IPS-NIHi7 (cell line): ENCODE data around the gene TCF4.

Experiments used
- DNase-seq: peaks from one replicate; pipeline ENCODE4 v3.0.0; 2012; ENCODE audit warnings: mixed read lengths; ENCODE audit errors: extremely low spot score

TCF4 gene

DNA sequence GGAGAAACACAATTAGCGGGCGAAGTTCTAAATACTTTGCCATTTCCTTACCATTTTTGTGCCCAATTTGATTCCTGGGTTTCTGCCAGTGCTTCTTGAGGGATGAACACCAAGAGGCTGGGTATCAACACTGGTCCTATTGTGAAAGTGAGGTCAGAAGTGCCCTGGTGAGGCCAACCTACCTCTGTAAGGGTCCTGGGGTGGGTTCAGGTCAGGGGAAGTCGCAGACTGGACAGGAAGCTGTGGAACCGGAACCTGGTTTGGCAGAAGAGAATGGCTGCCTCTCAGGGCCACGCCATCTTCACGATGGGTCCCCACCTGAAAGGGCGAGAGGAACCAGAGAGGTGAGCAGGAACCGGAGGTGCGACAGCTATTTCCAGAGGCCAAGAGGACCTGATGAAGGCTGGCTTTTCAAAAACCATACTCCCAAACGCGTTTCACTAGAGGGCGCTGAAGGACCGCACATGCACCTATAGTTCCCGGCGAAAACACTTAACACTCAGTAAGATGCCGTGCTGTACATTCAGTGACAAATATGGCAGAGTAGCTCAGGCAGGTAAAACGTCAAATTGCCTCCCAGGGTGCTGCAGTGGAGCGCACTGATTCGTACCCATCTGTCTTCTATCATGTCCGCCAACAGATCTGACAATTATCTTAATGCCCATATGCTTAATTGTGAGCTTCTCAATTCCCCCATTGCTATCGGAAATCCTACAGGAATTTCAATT lies 353.5 kb downstream of the TCF4 start:
- peak; percentile 77 for DNase-seq

DNA sequence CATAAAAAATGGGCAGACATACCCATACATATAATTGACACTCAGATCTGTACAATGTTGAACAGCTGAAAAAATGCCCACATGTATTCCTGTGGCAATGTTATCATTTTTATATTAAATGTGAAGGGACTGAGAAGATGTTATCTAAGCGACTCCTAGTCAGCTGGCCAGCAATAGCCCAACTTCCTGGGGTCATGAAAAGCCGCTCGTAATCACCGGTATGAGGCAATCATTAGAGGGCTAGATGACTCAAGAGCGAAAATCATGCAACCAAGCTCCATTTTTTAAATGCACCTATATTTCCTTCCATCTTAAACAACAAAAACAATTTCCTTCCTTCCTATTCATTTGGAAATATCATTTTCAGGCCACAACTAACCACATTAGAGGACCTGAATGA lies 354.1 kb downstream of the TCF4 start:
- no peak for DNase-seq

DNA sequence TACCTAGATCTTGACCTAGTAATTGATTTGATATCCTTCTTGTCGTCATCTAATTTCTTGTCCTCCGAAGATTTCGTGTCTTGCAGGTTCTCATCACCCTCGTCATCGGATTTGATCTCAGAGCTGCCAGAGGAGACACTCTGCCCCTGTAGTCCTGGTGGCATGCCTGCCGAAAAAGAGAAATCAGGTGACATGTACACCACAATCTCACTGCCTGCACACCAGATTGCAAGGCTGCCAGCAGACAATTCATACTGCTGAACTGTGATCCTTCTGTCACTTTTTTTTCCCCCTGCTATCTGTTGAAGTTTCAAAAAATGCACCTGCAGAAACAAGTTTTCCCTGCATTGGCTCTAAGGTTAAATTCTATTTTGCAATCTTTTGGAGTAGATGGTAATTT lies 355.5 kb downstream of the TCF4 start:
- DNase-seq: no peak

DNA sequence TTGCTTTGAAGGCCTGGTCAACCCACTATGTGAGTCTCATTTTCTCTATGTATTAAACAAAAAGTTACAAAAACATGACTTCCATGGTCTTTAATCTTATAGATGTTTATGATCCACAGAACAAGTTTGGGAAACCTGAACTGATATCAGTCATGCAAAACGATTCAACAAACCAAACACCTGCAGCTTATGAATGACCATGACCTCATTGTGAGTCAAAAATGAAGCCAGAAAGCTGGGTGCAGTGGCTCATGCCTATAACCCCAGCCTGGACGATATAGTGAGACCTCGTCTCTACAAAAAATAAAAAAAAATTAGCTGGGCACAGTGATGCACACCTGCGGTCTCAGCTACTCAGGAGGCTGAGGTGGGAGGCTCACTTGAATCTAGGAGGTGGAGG lies 358.3 kb downstream of the TCF4 start:
- DNase-seq: no peak

DNA sequence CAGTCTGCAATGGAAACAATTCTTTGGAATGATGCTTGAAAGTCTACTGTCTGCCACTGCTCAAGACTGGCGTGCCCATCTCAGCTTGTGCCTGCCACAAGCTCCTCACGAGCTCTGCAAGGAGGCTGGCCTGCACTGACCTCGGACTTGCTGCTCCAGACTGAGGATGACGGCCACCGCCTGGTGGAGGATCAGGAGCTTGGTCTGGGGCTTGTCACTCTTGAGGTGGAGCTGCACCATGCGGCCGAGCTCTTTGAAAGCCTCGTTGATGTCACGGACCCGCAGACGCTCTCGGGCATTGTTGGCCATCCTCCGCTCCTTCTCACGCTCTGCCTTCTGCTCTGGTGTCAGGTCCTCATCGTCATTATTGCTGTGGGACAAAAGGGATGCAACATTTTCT lies 359.3 kb downstream of the TCF4 start:
- no peak for DNase-seq

DNA sequence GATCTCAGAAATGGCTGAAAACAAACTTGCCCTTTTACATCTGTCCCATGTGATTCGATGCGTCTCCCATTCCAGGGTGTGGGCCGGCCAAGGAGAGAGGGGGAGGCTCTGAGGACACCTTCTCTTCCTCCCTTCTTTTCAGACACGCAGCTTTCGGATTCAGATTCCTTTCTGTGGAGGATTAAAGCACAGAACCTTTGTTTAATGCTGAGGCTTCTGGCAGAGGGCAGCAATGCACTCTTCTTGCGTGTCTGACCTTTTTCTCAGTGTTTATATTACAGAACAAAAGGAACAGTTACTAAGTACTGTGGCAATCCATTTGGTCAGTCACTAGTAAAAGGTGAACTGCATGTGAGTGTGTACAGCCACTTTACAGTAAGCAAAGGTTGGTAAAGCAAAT lies 359.8 kb downstream of the TCF4 start:
- DNase-seq: no peak

DNA sequence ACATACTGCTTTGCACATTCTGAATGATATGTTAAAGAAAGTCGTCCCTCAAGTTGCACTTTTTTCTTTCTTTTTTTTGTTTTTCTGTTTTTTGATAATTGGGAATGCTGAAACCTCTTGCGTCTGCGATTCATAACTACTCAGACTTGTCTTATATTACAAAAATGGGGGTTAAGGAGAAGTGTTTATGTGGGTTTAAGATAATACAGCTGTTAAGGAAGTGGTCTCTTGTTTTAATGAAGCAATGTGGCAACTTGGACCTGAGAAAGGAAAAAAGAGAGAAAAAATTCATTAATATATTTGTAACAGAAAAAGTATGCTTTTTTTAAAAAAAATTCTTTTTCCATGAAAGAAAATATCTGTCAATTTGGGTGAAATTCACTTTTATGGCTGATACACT lies 360.2 kb downstream of the TCF4 start:
- DNase-seq: no peak

DNA sequence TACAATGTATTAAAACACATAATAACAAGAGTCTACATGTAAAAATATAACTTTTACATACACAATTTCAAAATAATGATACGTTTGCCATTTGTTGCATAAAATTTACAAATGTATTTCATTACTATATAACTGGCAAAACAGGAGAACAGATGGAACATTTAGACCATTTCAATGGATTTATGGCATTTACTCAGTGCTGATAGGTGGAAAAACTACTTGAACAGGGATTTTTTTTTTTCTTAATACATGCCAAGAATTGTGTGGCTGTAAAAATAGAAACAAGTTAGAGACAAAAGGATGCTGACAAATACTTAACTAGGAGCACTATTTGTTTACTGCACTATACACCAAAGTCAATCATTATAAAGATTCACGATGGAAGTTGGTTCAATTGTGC lies 361.9 kb downstream of the TCF4 start:
- no peak for DNase-seq

DNA sequence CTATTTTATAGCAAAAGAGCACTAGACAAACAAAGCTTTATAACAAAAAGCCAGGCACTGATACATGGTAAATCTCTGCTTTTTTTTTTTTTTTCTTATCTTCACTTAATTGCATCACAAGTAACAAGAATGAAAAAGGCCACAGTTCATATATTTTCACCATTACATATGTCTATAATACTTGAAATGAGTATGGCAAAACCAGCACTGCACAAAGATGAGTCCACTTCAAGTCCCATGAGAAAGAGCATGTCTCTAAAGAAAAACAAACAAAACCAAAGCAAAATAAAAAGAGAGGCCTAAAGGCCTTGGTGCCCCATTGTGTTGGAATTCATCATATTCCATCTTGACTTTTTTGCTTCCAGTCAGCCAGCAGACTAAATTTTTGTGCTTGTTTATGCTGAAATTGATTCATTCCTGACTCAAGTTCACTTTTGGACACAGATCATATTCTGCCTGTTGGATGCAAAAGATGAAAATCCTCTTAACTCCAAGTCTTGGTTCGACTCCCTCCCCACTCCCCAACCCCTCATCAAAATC lies 363.8 kb downstream of the TCF4 start:
- no peak for DNase-seq

DNA sequence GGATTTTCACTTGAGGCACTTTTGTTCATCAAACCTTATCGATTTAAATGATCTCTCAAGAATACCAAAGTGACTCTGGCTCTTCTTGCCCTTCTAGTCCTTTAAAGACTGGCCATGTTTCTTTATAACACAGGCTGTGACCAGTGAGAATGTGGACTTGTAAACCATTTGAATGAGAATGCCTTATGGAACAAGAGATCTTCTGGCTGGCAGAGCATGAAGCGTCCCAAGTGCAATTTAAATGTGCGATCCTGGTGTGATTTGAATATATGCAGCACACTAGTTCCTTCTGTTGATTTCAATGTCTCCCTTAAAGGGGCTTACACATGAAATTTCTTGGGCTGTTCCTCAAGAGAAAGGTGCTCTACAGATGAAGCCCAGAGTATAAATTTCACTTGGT lies 366.4 kb downstream of the TCF4 start:
- DNase-seq: no peak

DNA sequence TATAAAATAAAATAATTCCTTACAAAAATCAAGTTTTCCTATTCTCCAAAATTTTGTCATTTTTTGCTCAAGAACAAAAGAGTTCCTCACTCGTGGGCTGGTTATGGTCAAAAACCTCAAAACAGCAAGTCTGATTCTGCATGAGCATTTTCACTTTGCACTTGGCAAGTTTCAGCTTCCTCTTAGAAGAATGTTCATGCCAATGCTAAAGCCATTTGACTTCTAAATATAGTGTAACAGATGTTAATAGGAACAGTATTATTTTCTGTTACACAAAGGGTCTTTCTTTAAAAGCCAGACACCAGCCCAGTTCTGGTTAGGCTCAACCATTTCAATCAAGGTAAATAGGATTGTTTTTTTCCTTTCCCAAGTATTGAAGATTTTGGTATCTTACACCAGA lies 367.5 kb downstream of the TCF4 start:
- DNase-seq: no peak

DNA sequence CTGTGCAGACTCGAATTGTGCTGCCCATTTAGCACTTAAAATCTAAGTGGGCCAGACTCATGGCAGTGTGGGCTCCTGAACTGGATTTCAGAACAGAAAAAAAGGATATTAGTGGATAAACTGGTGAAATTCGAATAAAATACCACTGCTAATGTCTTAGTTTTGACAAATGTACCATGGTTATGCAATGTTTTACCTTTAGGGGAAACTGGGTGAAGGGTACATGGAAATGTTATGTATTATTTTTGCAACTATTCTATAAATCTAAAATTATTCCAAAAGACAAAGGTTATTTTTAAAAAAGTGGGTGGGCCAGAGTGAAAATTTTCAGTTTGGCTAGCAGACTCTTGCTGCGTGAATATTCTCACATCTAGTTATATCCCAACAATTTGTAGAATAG lies 368.2 kb downstream of the TCF4 start:
- no peak for DNase-seq

DNA sequence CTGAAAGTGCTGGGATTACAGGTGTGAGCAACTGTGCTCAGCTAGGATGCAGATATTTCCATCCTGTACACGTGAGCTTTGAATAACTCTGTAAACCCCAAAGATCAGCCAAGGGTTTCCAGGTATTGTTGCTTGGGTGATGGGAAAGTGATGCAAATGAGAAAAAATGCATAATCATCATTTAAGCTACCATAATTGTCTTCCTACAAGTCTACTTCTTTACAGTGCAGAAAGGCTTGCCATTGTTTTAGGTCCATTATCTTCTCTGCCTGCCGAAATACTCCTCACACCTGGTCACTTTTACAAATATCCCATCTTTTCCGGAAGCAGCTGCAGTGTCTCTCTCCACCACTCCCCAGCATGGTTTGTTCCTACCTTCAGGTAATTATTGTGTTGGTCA lies 368.9 kb downstream of the TCF4 start:
- no peak for DNase-seq

DNA sequence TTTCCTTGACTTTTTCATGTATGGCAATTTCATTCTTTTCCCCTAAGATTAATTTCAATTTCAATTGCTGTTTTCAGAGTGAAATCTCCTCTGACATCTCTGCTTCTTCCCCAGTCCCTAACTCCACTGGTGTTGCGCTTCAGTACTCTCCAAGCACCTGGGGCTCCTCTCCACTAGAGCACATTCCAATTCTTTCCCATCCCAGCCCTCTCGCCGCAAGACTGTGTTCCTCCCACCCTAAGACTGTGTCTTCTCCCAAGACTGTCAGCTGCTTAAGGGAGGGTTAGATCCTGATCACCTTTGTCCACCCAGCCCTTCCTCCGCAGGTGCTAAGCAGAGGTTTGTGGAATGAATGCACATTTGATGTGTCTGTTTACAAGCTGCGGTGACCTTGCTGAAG lies 373.0 kb downstream of the TCF4 start:
- DNase-seq: peak; percentile 16

DNA sequence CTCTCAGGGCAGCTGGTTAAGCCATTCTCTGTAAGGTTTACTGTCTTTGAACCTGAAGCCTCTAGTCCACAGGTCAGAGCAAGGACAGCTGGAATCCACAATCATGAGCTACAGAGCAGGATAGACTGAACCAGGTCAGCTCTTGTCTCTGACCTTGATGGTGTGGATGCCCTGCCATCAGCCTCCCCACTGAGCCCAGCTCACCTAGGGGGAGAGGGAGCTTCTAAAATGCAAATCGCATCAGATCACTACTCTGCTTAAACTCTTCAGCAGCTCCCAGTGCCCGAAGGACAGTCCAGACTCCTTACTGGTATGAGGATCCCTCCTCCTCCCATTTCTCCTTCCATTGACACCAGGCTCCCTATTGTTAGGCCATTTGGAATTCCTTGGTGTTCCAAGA lies 373.5 kb downstream of the TCF4 start:
- peak; percentile 21 for DNase-seq

DNA sequence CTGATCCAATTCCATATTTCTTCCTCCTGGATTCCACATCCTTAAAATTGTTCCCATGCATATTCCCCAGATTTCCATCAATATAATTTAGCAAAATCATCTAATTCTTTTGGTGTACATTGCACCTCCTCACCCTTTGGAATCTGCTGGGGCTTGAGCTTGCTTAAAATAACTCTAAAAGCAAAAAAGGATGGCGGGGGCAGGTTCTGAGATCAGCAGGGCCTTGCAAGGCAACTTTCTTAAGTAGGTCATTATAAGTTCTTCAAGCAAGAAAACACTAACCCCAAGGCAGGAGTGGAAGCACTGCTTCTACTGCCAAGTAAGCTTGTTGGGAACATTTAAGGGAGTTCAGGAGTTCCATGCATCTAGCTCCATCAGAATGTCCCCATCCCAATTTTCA lies 374.4 kb downstream of the TCF4 start:
- DNase-seq: no peak

DNA sequence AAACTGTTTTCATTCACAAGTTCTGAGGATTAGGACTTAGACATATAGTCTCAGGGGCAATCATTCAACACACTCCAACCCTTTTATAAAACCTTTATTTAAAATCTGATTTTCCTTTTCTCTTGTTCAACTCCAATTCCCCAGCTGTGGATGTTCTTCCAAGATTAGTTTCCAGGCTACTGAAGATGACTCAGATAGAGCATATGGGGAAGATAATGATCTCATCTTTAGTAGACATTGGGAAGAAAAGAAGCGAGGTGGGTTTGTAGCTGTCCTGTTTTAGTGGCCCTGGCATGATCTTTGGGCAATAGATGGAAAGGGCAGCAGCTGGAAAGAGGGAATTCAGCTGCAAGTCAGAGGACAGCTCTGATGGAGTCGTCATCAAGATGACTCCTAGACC lies 381.1 kb downstream of the TCF4 start:
- no peak for DNase-seq

DNA sequence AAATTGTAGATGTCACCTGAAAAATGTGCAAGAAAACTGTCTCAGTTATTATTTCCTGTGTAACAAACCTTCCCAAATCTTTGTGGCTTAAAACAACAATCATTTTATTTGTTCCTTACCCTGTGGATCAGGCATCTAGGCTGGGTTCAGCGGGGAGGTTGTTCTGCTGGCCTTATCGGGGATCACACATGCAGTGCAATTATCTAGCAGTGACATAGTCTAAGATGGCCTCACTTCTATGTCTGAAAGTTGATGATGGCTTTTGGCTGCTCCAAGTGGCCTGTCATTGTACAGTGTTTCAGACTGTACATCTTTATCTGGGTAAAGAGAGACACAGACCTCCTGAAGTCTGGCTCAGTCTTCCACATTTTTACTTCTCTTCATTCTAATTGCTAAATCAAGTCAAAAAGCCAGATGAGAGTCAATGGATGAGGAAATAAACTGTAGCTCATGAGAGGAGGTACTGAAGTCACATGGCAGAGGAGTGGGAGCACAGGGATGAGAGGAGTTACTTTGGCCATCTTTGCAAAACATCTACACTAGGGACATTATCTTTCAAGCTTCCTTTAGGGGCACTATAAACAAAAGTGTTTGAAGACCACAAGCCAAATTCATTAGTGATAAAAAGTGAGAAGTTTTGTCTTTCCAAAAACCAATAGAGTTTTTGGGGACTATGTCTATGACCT lies 385.6 kb downstream of the TCF4 start:
- no peak for DNase-seq

DNA sequence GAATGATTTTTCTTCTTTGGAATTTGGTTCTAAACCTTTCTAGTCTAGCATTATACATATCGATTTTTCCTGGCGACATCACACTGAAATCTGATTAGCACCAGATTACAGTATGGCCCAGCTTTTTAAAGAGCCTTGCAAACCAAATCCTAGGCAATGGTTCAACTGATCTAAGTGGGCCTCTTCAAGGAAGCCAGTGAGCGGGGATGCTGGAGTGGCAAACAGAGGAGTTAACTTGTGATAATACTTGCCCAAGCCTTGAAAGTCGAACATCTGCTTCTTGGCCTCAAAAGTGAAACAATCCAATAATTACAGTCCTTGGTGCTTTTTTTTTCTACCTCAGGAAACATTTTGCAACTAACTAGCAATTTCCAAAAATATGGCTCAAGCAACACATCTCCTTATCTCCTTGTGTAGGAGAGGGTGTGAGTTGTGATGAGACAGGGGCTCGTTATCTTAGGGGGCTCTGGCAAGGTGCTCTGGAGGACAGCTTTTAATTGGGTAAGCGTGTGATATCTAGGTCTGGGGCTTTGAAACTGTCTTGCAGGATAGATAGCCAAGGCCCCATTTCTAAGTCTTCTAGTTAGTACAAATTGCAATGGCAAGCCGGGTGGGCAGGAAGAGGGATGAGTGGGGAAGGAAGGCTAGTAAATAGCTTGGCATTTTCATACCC lies 388.6 kb downstream of the TCF4 start:
- no peak for DNase-seq

DNA sequence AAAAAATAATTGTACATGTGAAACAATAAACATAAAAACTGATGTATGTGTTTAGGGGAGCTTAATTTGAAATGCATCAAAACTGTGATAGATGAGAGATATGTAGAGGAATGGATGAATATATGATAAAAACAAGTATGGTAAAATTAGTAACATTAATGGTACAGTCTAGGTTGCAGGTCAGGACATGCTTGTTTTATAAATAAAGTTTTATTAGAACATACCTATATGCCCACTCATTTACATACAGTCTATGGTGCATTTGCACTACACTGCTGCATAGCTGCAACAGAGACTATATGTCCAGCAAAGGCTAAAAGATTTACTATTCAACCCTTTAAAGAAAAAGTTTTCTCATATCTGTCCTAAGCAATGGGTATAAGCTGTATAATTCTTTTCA lies 392.1 kb downstream of the TCF4 start:
- no peak for DNase-seq

DNA sequence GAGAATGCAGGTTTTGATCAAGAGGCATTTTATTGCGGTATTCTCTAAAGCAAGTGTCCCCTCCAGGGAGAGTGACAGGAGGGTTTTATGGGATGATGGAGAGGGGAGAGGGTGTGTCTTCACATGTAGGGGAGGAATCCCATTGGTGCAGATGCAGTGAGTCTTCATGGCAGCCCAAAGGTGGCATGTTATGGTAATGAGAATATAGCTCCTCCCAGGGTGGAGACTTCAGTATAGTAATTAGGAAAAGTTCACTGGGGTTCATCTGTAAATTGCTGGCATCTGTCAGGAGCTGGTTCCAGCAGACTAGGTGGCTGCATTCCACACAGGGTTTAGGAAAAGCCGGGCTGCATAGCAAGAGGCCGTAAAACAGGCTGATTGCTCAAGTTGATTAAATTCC lies 398.0 kb downstream of the TCF4 start:
- DNase-seq: peak; percentile 31

DNA sequence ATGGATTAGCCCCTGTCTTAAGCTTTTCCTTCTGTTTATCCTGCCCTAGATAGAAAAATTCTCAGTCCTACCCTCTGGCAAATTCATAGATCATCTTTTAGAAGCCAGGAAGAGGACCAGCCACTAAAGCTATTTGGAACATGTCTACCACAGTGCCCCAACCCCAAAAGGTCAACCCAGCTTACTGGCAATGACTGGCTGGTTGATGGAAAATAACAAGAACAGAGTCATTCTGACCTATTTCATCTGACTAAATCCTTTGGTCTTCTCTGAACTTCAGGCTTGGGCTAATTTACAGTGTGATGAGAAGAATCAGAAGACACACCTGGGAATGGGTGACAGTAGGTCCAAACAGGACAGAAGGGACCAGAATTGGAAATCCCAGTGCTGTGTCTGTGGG lies 401.4 kb downstream of the TCF4 start:
- DNase-seq: no peak

DNA sequence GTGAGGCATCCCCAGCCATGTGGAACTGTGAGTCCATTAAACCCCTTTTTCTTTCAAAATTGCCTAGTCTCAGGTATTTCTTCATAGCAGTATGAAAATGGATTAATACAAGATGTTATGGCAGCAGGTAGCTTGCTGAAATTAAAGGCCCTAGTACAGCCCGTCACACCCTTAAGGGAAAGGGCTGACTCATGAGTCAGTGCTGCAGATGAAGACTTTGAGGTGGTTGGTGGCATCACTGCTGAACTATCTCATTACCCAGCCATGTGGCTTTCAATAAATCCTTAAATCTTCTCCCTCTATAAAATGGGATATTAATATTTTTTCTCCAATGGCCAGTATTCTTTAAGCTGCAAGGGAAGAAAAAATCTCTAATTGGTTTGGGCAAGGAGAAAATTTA lies 402.6 kb downstream of the TCF4 start:
- no peak for DNase-seq
